ENCODE data around the gene FBXO42. TPM values are rescaled to one million over a fixed set of nuclear protein-coding genes. Genes with fewer than 3 reads are reported as not detected.

The FBXO42 gene
- total and polyA plus RNA-seq, 9 of the 15 experiments (the other 6 are each of a cell fraction or from before 2014, with no cell fraction given) = 7.2 to 24.8 (median 17.4) TPM

- ATAC-seq (no peak), FAIRE-seq (no peak), DNase-seq (ENCODE audit: extremely low read depth in 1 of 4, low spot score in 3 of 4) (no peak)
- Histone ChIP-seq H3K27me3 (ENCODE audit: control insufficient read depth in 2 of 2, insufficient read depth in 2 of 2, low read length in 2 of 2) (no peaks in the 10 kb centered on the region), H4K20me1 (replicated peaks; ENCODE audit: control insufficient read depth, insufficient read depth, low read length) (peaks cover 35% of the 10 kb centered on the region), H3K4me3 (no peak overlapping the region), H3K4me1 (replicated peaks in 1 of 2; ENCODE audit: control insufficient read depth in 2 of 2, insufficient read depth in 2 of 2, low read length in 2 of 2) (peaks cover 0 to 18% of the 10 kb centered on the region in 2 experiments; a peak in 4 of 5 replicates), H2AFZ (ENCODE audit: low read depth, low read length) (no peak overlapping the region), H3K9me3 (replicated peaks; ENCODE audit: control insufficient read depth, insufficient read depth, low read depth, low read length) (no peaks in the 10 kb centered on the region), H3K27ac (ENCODE audit: extremely low read depth, low read depth, low read length) (no peak overlapping the region), H3K79me2 (ENCODE audit: control insufficient read depth, insufficient read depth, low read length) (peaks cover 12% of the 10 kb centered on the region; the same call in 1 of the 3 replicates), H3K4me2 (ENCODE audit: insufficient read depth, low read length) (no peak overlapping the region), H3K9ac (ENCODE audit: insufficient read depth in 1 of 2, low read depth in 2 of 2, low read length in 2 of 2) (no peak overlapping the region), H3K36me3 (ENCODE audit: control insufficient read depth, insufficient read depth, low read length) (peaks cover 9% of the 10 kb centered on the region), H3K9me1 (ENCODE audit: control insufficient read depth, insufficient read depth, low read length) (no peaks in the 10 kb centered on the region)
- in situ Hi-C loops (cut with MboI) = no loop called here
- TF ChIP-seq NFIC (IDR thresholded peaks at IDR 0.05) (no peak), LEF1 (IDR thresholded peaks at IDR 0.05) (no peak), PHB (CRISPR knock-in tag; IDR thresholded peaks at IDR 0.05) (no peak), ZBTB43 (CRISPR knock-in tag; IDR thresholded peaks at IDR 0.05) (no peak), ATF3 (IDR thresholded peaks at IDR 0.05) (no peak), ATF3 (CRISPR knock-in tag; conservative IDR thresholded peaks at IDR 0.05) (no peak), PURB (CRISPR knock-in tag; IDR thresholded peaks at IDR 0.05; ENCODE audit: low read depth) (no peak)
- CTCF ChIA-PET (ENCODE audit: low intra/inter-chr PET ratio) = no interaction called here
- POLR2A ChIA-PET = no interaction called here
- intact Hi-C loops (cut with micrococcal nuclease) = loop anchor here (5.0 kb wide), 1 partner anchor 85 kb away; the partner anchor contains the start of gene FBXO42
- BruUV-seq (replicated peaks) = no TSS peak
These were observed 84.5 kb downstream of the FBXO42 start for GRCh38 chr1:16267690-16268180.

All from K562 (cell line).